GM21381 (cell line): ENCODE measurements around the gene TCF7.

Experiments
- ATAC-seq: cut with Tn5 transposase; IDR thresholded peaks from one replicate; pipeline ENCODE4 v1.9.1; 2021; ENCODE audit warnings: mild to moderate bottlenecking, moderate library complexity; ENCODE audit not compliant: unreplicated experiment

TCF7 gene

DNA sequence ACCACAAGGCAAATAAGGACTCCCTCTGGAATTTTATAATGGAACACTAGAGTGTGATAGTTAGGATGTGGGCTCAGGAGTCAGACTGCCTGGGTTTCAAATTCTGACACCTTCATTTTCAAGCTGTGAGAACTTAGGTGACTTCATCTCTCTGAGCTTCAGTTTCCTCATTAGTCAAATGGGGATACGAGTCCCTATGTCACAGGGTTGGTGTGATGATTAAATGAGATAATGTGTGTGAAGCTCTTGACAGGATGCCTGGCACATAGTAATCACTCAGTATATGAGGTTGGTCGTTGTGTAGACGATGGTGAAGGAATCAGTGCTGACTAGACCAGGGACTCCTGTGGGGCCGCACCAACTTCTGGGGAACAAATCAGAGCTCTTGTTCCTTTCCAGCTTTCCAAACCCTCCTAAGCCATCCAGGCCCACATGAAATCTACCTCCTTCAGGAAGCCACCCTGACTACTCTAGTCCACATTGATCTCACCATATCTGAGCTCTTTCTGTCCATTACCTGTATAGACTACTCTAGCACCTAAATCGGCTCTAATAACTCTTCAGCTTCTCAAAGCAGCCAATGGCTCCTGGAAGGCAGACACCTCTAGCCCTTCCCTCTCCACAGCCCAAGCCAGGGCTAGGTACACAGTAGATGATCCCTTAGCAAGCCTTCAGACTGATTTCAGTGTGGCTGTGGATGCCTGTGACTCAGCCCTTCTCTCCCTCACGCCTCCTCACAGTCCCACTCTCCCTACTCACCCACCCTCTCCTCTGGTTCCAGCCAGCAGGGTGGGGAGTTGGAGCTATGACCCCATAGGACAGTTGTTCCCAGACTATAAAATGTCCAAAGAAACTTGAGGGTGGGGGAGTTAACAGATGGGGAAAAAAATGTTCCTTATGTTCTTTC lies 2.5 kb upstream of the TCF7 start:
- ATAC-seq: no peak

DNA sequence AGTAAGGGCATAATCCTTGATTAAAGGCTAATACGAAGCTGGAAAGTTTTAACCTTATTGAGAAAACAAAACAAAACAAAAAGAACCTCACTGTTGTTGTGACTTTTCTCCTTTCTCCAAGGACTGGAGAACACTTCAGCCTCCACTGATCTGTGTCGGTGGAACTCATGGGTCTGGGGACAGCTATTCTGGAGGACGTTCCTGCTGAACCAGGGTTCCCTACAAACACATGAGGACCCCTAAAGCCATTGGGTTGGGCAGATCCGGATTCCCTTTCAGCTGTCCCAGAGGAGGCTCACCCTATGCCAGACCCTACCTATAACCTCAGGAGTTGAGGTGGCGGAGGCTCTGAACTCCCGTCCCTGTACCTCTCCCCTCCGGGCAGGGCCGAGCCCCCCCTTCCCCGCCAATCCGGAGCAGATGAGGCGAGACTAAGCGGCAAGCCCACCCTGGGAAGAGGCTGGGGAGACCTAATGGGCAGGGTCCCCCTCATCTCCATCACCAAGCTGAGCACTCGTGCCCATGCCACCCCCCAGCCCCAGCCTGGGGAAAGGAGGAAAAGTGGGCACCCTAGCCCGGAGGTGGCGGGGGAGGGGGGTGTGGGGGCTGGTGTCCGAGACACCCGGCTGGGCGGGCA lies 1.6 kb upstream of the TCF7 start:
- ATAC-seq: no peak

DNA sequence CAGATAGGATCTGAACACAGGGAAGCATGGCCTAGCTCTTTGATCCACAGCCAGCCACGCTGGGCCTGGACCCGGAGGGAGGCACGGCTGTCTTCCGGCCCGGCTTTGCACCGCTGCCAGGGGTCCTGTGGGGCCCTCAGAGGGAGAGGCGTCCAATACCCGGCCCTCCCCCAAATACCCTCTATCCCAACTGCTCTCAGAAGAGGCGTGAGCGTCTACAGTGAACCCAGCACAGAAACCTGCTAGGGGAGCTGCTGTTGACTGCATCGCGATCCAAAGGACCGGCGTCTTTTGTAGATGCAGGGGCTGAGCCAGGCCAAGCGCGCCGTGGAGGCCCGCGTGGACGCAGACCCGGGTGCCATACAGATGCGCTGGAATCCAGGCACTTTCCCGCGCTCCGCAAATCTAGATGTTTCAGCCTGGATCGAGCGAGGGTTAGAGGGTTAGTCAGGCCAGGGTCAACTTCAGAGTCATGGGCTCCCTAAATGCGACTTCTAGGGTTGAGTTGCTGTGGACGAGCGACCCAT lies 1.1 kb upstream of the TCF7 start:
- ATAC-seq: no peak

DNA sequence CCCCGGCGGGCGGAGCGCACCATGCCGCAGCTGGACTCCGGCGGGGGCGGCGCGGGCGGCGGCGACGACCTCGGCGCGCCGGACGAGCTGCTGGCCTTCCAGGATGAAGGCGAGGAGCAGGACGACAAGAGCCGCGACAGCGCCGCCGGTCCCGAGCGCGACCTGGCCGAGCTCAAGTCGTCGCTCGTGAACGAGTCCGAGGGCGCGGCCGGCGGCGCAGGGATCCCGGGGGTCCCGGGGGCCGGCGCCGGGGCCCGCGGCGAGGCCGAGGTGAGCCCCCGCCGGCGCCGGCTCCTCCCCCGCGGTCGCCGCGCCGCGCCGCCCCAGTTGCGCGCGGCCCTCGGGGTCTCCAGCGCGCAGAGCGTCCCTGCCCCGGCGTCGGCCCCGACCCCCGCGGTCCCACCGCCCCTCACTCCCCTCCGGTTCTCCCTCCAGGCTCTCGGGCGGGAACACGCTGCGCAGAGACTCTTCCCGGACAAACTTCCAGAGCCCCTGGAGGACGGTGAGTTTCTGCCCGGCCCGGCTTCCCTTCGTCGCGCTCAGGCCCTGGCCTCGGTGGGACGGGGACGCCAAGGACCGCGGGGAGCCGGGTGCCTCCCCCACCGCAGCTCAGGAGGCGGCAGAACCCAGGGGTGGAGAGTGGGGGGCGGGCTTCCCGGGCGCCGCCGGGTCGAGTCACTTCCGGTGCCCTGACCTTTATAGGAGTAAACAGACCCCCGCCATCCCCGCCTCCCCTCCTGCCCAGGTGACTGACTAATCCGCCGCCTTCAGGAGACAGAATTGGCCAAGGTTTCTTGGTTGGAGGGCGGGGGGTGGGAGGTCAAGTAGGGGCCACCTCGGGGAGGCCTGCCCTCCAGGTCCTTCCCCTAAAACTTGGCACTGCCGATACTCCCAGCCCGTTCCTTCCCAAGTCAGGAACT lies 665 bp downstream of the TCF7 start:
- ATAC-seq: peak; percentile 4

DNA sequence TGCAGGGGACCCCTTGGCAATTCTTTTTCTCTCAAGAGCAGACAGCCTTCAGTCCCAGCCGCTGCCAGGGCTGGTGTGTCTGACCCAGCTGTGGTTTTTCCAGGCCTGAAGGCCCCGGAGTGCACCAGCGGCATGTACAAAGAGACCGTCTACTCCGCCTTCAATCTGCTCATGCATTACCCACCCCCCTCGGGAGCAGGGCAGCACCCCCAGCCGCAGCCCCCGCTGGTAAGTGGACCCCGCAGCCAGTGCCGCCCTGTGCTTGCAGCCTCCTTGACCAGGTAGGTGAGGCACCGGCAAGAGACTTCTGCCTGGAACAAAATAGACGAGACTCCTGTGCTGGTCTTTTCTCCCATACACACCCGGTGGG lies 1.3 kb downstream of the TCF7 start:
- ATAC-seq: no peak

DNA sequence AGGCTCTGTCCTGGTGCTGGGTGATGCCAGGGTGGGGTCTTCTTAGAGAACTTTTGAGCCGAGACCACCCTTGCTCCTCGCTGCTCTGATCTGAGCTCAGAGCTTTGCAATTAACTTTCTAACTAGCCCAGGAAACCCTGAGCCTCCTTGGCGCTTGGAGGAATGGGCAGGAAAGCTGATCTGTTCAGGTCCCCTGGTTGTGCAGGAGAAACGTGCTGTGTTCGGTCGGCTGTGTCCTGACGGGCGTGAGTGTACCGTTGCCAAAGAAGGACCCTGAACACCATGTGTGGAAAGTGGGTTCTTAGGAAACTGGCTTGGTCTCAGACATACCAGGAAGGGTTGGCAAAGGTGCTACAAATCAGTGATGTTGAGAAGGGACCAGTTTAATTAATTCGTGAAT lies 1.8 kb downstream of the TCF7 start:
- ATAC-seq: no peak

DNA sequence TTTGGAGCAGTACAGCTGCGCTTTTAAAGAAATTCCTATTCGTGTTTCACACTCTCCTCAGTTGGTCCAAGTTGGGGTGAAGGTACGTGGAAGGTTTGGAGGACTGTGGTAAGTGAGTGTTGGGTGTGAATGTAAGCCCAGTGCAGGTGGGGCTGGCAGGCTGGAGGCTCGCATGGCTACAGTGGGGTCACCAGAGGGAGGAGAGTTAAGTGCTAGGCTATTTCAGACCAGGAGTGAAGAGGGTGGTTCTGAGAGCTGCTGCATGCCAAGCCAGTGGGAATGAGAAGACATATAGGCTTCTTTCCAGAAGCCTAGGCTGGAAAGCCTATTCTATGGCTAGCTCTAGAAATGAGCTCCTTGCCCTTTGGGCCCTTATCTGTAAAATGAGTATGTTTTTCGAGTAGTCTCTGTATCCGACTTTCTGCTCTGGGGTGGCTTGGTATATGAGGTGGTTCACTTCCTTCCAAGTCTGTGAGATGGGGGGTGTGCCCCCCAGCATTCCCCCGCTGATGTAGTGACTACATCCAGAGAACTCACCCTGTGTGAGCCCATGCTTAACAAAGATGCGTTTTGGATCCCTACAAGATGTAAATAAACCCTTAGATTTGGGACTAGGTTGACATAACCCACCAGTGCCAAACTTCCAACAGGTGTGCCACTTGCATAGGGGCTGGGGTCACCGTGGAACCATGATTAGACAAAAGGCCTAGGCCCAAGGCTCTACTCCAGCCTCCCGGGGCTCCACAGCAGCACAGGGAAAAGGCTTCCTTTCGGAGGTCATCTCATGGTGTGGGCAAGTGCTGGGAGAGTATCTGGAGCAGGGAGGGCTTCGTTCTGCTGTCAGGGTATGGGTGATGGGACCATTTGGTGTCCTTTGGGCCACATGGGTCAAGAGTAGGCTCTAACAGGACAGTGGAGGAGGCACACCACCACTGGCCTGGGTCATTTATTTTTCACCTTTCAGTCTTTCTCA lies 2.6 kb downstream of the TCF7 start:
- ATAC-seq: no peak

DNA sequence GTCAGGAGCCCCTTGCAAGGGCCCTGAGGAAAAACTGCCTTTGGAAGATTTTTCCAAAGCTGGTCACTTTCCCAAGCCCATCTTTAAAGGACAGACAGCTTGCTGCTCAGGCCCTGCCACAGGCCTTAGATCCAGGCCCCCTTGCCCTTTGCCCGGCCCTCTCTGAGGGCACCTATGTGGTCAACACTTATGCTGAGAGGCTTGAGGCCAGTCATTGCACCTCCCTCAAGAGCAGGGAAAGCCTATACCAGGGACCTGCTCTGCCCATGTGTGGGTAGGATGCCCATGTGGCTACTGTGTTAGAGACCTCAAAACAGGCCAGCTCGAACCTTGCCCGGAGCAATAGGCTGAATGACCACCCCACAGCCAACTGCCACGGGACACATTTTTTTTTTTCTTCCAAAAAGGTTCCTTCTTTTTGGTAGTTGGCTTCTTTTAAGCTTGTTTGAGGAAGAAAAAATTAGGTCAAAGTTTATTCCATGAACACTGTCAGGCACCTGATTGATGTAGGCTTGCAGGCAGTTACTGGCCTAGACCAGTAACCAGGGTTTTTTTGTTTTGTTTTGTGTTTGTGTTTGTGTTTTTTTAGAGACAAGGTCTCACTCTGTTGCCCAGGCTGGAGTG lies 3.8 kb downstream of the TCF7 start:
- no peak for ATAC-seq

DNA sequence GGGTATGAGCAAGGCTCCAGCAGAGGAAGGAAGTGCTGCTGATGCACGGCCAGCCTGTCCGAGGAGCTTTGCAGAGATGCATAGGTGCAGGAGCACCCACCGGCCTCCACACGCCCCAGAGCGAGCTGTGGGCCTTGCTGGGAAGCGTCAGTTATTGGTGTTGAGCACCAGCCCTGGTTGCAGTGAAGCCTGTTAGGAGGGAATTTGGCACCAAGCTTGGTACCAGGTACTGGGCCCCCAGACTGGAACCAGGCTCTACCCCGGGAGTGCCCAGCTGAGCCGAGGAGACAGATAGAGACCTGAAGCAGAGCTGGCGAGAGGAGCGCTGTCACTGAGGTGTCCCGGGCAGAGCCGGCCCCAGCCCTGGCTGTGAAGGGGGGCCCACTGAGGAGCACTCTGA lies 5.2 kb downstream of the TCF7 start:
- no peak for ATAC-seq

DNA sequence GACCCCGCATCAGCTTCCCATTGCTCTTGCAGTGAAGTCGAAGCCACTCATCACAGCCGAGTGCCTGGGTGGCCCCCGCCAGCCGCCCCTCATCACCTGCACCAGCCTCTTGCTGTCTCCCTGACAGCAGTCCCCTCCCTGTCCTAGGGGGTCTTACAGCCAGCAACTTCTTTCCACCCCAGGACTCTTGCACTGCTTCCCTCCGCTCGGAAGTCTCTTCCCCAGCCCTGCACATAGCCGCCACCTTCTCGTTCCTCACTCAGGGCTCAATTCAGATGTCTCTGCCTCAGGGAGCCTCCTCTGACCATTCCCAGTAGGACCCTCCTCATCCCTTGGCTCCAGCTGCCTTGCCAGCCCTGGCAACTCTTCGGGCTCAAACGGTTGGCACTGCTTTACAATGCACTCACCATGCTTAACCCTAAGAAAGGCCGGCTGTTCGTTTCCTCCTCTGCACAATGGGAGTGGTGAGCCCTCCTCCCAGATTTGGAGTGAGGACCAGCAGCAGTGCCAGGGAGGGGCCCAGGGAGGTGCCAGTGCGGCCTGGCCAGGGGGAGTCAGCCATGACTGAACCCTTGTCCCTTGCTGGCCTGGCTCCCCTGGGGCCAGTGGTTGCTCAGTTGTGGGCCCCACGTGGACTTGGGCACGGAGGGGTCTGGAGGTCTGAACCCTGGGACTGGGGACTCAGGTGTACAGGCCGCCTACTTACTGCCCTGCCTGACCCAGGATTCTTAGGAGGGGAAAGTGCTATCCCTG lies 6.1 kb downstream of the TCF7 start:
- ATAC-seq: no peak

DNA sequence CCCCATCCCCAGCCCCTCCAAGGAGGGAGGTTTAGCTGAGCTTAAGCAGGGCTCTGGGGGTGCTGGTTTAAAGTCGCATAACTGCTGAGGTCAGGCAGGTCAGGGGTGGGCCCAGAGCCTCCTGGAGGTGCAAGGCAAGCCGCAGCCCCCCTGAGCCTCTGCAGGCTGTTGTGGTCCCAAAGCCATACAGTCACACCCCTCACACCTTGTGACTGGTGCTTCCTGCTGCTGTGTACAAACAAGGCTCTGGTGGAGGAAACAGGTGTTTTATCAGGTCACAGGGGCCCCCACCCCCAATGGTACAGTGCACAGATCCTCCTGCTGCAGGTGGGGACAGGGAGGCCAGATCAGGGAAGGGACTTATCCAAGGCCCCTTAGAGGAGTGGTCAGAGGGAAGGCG lies 8.0 kb downstream of the TCF7 start:
- ATAC-seq: no peak

DNA sequence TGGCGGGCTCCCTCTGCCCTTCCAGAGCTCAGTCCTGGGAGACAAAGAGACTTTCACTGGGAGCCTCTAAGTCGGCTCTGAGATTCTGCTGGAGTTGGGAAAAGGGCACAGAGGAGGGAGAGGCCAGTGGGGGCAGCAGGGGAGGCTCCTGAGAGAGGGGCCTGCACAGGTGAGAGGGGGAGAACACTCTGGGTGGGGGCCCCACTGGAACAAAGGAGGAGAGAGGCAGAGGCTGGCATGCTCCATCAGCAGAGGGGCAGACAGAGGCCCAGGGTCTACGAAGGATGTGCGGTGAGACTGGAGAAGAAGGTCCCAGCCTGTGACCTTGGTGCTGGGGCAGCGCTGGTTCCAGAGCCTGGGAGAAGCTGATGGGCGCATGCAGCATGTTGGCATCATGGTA lies 8.9 kb downstream of the TCF7 start:
- no peak for ATAC-seq

DNA sequence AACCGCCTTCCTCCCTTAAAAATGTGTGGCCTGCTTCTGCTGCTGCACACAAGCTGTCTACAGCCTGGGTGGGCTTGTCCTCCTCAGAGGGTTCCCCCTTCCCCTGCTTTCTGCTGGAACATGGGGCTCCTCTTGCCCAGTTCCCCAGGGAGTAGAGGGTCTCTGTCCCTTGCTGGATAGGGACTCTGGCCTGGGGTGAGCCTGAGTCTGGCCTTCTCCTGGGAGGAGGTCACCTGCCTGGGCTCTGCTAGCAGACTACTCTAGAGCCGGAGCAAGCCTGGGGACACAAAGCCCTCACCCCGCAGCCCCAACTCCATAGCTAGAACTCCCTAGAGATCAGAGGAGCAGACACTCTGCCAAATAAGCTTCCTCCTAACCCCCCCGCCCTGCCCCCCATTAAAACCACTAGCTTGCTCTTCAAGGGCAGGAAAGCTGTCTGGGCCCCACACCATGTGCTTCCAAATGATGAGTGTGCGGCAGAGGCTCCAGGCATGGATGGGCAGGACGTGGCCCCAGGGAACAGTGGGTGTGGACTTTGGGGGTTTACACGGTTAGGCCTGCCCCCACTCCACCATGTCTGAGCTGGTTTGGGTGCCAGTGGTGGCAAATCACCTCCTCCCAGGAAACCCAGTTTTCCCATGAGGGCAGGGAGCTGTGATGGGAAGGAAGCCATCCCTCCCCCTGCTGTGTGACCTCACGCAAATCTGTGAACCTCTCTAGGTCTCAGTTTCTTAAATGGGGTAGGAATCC lies 10.0 kb downstream of the TCF7 start:
- ATAC-seq: no peak

DNA sequence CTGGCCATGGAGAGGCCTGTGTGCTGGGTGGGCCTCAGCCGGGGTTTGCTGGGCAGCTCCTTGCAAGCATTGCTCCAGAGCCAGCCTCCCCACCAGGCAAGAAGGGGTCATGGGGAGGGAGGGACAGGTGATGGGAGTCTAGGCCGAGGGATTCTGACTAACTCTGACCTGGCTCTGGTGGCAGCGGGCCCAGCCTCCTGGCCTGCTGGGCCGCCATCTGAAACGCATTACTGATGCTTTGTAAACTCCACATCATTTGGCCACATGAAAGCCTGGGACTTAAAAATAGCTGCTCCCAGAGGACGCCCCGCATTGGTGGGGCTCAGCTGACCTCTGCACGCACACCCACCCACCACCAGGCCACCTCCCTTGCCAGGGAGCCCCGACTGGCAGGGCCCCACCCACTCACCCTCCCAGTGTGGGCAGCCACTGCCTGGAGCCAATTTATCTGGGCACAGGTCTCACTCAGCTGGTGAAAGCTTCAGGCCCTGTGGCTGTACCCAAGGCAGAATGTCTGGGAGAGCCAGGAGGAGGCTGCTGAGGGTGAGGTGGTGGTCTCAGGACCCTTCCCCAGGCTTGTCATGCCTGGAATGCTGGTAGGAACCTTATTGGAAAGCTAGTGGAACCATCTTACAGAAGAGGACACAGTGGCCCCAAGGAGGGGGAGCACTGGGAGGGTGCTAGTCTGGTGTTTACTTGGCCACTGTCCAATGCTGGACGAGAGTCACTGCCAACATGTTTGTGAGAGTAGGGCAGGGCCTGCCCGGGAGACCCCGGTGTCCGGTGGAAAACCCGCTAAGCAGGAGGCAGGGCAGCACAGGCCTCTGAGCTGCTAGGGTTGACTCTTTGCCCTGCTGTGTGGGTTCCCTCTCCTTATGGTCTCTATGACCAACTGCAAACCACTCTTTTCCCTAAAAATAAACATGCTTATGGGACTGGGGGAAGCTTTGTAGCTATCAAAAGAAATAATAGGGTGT lies 10.8 kb downstream of the TCF7 start:
- ATAC-seq: no peak

DNA sequence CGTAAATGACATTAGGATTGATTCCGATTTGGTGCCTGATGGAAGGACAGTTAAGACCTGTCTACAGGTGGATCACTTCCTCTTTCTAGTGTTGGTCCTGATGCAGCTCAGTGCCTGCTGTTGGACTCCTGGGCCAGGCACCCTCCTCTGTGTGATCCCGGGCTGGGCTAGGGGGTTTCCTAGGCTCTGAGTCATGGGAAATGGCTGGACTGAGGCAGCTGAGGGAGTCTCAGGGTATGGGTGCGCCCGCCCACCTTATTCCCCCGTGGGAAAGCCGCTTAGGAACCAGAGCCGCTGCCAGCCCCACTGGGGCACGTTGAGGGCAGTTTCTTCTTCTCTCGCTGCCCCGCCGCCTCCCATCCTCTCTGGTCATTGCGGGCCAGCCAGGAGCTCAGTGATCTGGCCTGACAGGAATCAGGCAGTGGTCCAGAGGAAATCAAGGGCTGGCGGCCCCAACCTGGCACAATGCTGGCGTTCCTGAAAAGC lies 12.9 kb downstream of the TCF7 start:
- peak; percentile 51 for ATAC-seq

DNA sequence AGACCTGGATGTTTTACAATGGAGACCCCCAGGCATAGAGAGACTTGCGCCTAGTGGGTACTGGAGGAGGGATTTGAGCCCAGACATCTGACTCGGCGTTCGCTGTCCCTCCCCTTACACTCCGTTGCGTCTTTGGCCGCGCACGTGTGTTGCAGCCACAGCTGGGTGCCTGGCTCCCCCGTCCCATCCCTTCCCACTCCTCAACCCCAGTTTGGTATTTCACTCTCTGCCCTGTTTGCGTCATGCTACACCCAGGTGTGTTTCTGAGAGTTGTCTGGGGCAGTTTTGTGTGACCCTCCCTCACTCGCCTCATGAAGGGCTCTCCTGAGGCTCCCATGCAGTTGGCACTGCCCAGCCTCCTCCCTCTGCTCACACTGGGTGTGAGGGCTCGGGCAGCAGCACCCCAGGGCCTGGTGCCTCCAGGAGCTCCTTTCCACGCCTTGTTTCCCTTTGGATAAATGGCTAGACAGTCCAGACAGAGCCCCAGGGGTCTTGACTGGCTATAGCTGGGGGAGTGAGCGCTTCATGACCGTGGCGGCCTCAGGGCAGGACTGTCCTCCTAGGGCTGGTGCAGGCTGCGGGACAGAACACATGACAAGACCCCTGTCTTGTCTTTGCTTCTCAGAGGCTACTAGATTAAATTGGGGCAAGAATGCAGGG lies 13.6 kb downstream of the TCF7 start:
- ATAC-seq: no peak
